Skeletal muscle tissue (tissue), 4 donors: ENCODE measurements around the gene AKAP1. TPM values are rescaled to one million over a fixed set of nuclear protein-coding genes. Genes with fewer than 3 reads are reported as not detected.
"Not testable (repeated sequence)": the region's sequence is repeated elsewhere in the genome, so short reads cannot be mapped to it uniquely, and the experiment has no call there.

ENCODE experiments used
- H3K27ac ChIP-seq: one replicate; pipeline ENCODE4 v1.7.0; 2013; ENCODE audit warnings: mild to moderate bottlenecking, low read depth, low read length, inconsistent platforms
- H3K27me3 ChIP-seq, 3 donors: one replicate each; pipeline ENCODE4 v1.7.0; 2013; ENCODE audit warnings: low read length in 3 of 3; ENCODE audit not compliant: control insufficient read depth in 3 of 3, insufficient read depth in 3 of 3
- H3K36me3 ChIP-seq, 3 donors: one replicate each; pipeline ENCODE4 v1.7.0; 2013; ENCODE audit warnings: low read length in 3 of 3; ENCODE audit not compliant: control insufficient read depth in 3 of 3, insufficient read depth in 3 of 3
- H3K4me1 ChIP-seq, 3 donors: one replicate each; pipeline ENCODE4 v1.7.0; 2013; ENCODE audit warnings: low read length in 3 of 3, mild to moderate bottlenecking in 3 of 3; ENCODE audit not compliant: control insufficient read depth in 3 of 3, insufficient read depth in 3 of 3
- H3K4me3 ChIP-seq, 3 donors: one replicate each; pipeline ENCODE4 v1.7.0; 2013; ENCODE audit warnings: low read length in 3 of 3
- H3K9ac ChIP-seq, 3 donors: one replicate each; pipeline ENCODE4 v1.7.0; 2013; ENCODE audit warnings: low read length in 3 of 3, mild to moderate bottlenecking in 3 of 3, moderate library complexity in 2 of 3, low read depth in 1 of 3
- H3K9me3 ChIP-seq, 3 donors: one replicate each; pipeline ENCODE4 v1.7.0; 2013; ENCODE audit warnings: low read length in 3 of 3; ENCODE audit not compliant: control insufficient read depth in 3 of 3
- total RNA-seq: library from RNA; depleted of rRNA; stranded (reverse); fragments of >200 nt; gene quantifications from one replicate; pipeline ENCODE4 v1.2.3, GENCODE V29; 2014
- donor health status: Osteomylitis.

The AKAP1 gene
- total RNA-seq, 1 donor from 2014 or later = 63.7 TPM

DNA sequence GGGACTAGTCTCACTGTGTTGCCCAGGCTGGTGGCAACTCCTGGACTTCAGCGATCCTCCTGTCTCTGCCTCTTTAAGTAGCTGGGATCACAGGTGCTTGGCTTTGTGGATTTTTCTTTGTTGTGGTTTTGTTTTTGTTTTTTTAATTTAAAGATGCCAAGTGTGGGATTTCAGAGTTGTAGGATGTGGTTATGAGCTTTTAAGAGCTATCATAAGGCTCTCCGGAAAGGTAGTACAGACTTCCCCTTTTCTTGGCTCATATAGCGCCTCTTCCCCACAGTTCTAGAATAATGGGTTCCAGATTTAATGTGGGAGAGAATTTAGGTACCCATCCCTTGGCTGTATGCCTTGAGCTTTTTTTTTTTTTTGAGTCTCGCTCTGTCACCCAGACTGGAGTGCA, 17.1 kb downstream of the AKAP1 start:
- H3K4me1 ChIP-seq = peaks cover 54 to 91% (median 78%) of the 10 kb centered on the region in 3 donors
- H3K36me3 ChIP-seq = peaks cover 0 to 13% (median 3%) of the 10 kb centered on the region in 3 donors
- no peak overlapping the region for H3K9ac ChIP-seq
- no peak overlapping the region for H3K27ac ChIP-seq
- no peak overlapping the region for H3K4me3 ChIP-seq
- H3K27me3 ChIP-seq = no peaks in the 10 kb centered on the region
- H3K9me3 ChIP-seq = no peaks in the 10 kb centered on the region

DNA sequence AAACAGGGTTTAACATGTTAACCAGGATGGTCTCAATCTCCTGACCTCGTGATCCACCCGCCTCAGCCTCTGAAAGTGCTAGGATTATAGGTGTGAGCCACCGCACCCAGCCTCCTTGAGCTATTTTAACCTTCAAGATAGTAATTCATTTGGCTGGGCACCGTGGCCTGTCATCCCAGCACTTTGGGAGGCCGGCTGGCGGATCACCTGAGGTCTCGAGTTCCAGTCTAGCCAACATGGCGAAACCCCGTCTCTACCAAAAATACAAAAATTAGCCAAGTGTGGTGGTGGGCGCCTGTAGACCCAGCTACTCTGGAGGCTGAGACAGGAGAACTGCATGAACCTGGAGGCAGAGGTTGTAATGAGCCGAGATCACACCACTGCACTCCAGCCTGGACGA, 17.6 kb downstream of the AKAP1 start:
- not testable (repeated sequence) for H3K27ac ChIP-seq, H3K9me3 ChIP-seq, H3K4me3 ChIP-seq, H3K27me3 ChIP-seq
- Histone ChIP-seq H3K36me3 (peaks cover 0 to 15% (median 3%) of the 10 kb centered on the region in 3 donors), H3K9ac (peak overlapping the region in 1 of 3 donors; percentile 25), H3K4me1 (peaks cover 50 to 91% (median 77%) of the 10 kb centered on the region in 3 donors)

DNA sequence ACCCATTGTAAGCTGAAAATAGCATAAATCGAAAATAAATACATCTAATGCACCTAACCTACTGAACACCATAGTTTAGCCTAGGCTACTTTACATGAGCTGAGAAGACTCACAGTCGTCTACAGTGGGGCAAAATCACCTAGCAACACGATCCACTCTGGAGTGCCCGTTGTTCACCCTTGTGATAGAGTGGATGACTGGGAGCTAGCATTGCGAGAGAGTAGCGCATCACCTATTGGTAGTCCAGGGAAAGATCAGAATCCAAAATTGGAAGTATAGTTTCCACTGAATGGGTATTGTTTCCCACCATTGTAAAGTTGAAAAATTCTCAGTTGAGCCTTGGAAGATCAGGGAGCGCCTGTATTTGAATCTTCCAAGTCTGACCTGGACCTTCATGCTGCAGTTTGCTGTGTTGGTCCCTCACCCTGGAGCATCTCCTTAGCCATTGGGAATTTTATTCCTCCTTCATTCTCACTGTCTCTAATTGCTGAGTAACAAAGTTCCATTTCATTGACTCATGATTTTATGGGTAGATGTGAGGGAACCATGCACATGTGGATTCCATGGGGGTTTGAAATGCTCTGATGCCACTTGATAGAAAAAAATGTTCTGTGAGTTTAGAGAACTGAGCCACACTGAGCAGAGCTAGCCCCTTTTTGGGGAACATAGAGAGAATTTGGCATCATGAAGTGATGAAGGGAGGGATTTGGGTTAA, 19.6 kb downstream of the AKAP1 start:
- no peaks in the 10 kb centered on the region for H3K9me3 ChIP-seq
- no peak overlapping the region for H3K4me3 ChIP-seq
- H3K36me3 ChIP-seq = peaks cover 0 to 15% (median 3%) of the 10 kb centered on the region in 3 donors
- H3K27me3 ChIP-seq = no peaks in the 10 kb centered on the region
- H3K27ac ChIP-seq = no peak overlapping the region
- peaks cover 50 to 90% (median 76%) of the 10 kb centered on the region in 3 donors for H3K4me1 ChIP-seq
- no peak overlapping the region for H3K9ac ChIP-seq

- Histone ChIP-seq H3K4me1 (peaks cover 51 to 89% (median 76%) of the 10 kb centered on the region in 3 donors), H3K27ac (peak overlapping the region; percentile 93), H3K9ac (peak overlapping the region in 1 of 3 donors; percentile 62), H3K27me3 (no peaks in the 10 kb centered on the region), H3K36me3 (peaks cover 0 to 15% (median 3%) of the 10 kb centered on the region in 3 donors), H3K4me3 (no peak overlapping the region), H3K9me3 (no peaks in the 10 kb centered on the region)
Observed at GRCh38 chr17:57105591-57105990, 20.5 kb downstream of the AKAP1 start.

DNA sequence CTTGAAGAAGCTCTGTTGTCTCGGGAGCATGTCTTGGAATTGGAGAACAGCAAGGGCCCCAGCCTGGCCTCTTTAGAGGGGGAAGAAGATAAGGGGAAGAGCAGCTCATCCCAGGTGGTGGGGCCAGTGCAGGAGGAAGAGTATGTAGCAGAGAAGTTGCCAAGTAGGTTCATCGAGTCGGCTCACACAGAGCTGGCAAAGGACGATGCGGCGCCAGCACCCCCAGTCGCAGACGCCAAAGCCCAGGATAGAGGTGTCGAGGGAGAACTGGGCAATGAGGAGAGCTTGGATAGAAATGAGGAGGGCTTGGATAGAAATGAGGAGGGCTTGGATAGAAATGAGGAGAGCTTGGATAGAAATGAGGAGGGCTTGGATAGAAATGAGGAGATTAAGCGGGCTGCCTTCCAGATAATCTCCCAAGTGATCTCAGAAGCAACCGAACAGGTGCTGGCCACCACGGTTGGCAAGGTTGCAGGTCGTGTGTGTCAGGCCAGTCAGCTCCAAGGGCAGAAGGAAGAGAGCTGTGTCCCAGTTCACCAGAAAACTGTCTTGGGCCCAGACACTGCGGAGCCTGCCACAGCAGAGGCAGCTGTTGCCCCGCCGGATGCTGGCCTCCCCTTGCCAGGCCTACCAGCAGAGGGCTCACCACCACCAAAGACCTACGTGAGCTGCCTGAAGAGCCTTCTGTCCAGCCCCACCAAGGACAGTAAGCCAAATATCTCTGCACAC, 21.2 kb downstream of the AKAP1 start:
- peaks cover 0 to 20% (median 3%) of the 10 kb centered on the region in 3 donors for H3K36me3 ChIP-seq
- H3K9me3 ChIP-seq = no peaks in the 10 kb centered on the region
- H3K27ac ChIP-seq = peak overlapping the region; percentile 93
- peak overlapping the region in 1 of 3 donors; percentile 27 for H3K4me3 ChIP-seq
- H3K27me3 ChIP-seq = no peaks in the 10 kb centered on the region
- H3K9ac ChIP-seq = peak overlapping the region; percentile 4 to 62 (median 43)
- peaks cover 57 to 96% (median 81%) of the 10 kb centered on the region in 3 donors for H3K4me1 ChIP-seq

GRCh38 chr17:57106836-57107497, 21.9 kb downstream of the AKAP1 start:
- H3K36me3 ChIP-seq = peaks cover 4 to 23% (median 7%) of the 10 kb centered on the region in 3 donors
- peak overlapping the region; percentile 93 for H3K27ac ChIP-seq
- no peaks in the 10 kb centered on the region for H3K9me3 ChIP-seq
- H3K4me1 ChIP-seq = peaks cover 63 to 96% (median 88%) of the 10 kb centered on the region in 3 donors
- H3K27me3 ChIP-seq = no peaks in the 10 kb centered on the region
- H3K9ac ChIP-seq = peak overlapping the region; percentile 4 to 62 (median 43)
- H3K4me3 ChIP-seq = peak overlapping the region in 2 of 3 donors; percentile 27 to 52

- H3K9ac ChIP-seq = peak overlapping the region in 1 of 3 donors; percentile 71
- H3K9me3 ChIP-seq = no peaks in the 10 kb centered on the region
Observed at GRCh38 chr17:57107498-57108101, 22.6 kb downstream of the AKAP1 start.

GRCh38 chr17:57108671-57109392, 23.8 kb downstream of the AKAP1 start:
- Histone ChIP-seq H3K36me3 (peaks cover 13 to 36% (median 16%) of the 10 kb centered on the region in 3 donors), H3K4me1 (peaks cover 61 to 84% (median 74%) of the 10 kb centered on the region in 3 donors), H3K9ac (peak overlapping the region in 2 of 3 donors; percentile 55 to 71), H3K27me3 (no peaks in the 10 kb centered on the region), H3K4me3 (peak overlapping the region in 2 of 3 donors; percentile 41 to 52), H3K9me3 (no peaks in the 10 kb centered on the region), H3K27ac (peak overlapping the region; percentile 93)

More at GRCh38 chr17:57107498-57108101, 22.6 kb downstream of the AKAP1 start:
- Histone ChIP-seq H3K36me3 (peaks cover 10 to 28% (median 14%) of the 10 kb centered on the region in 3 donors), H3K27me3 (no peaks in the 10 kb centered on the region), H3K27ac (peak overlapping the region; percentile 93), H3K4me3 (no peak overlapping the region), H3K4me1 (peaks cover 64 to 93% (median 84%) of the 10 kb centered on the region in 3 donors)
